ENCODE measurements around the gene DNAJC21. TPM values are rescaled to one million over a fixed set of nuclear protein-coding genes. Genes with fewer than 3 reads are reported as not detected.

DNAJC21 gene
- 44.5 TPM for total RNA-seq

DNA sequence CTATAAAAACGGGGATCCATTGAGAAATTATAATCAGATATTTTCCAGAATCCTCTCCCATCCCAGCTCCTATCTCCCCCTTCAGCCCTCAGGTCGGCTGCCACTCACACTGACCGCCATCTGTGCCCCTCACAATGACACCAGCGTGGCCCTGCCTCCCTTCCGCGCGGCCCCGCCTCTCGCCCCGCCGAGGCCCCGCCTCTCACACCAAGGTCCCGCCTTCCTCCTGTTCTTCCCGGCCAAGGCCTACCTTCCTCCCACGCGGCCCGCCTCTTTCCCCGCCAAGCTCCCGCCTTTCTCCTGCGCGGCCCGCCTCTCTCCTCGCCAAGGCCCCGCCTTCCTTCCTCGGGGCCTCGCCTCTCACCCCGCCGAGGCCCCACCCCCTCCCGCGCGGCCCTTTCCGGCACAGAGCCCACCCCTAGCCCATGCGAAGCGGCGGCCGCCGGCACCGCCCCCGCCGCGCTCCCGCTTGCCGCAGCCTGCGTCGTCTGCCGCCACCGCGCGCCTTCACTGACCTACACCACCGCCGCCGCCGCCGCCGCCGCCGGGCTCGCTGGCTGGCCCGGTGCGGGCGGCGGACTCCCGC is at the start of gene DNAJC21:
TSS of gene DNAJC21 (plus strand) at position 426 of the 586 bp plus-strand sequence. CDS start 261 bp downstream, outside the sequence.

DNA sequence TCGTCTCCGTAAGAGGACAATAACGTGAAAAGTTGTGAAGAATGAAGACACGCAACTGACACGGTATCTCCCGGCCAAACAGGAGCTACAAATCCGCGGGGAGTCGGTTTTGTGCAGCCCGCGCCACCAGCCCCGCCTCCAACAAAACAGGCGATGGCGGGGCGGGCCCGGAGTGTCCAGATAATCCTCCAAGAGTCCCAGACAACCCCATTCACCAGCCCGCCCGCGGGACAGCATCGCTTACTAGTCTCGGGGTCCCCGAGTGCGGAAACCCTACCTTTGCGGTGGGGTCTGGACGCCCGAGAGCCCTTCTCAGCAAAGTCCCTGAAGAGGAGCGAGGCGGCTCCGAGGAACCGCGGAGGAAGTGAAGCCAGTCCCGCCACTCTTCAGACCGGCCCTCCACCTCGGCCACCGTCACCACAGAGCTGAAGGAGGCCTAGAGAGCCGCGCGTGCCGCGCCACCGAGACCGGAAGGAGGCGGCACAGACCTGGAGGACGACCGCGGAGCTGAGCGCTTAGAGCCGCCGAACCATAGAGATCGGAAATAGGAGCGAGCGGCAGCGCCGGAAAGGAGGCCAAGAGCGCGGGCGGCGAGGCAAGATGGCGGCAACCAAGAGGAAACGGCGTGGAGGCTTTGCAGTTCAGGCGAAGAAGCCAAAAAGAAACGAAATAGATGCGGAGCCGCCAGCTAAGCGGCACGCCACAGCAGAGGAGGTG is 14.1 kb upstream of the DNAJC21 start, which contains the start of the genes BRIX1 and RAD1:
TSS of gene BRIX1 (plus strand) at position 573 of the 717 bp plus-strand sequence. CDS start at position 601, 28 bp downstream.
TSS of gene RAD1 (minus strand) at position 366 of the 717 bp plus-strand sequence. CDS start 612 bp downstream, outside the sequence.

Other genes with a start within 250 kb of the DNAJC21 start
- 2.9 TPM for gene TTC23L, start 90.4 kb upstream of the DNAJC21 start, total RNA-seq
- 33.5 TPM for gene RAD1, start 14.1 kb upstream of the DNAJC21 start, total RNA-seq
- 27.3 TPM for gene BRIX1, start 13.8 kb upstream of the DNAJC21 start, total RNA-seq
- gene AGXT2, start 118.4 kb downstream of the DNAJC21 start, total RNA-seq, result not detected